Endothelial cell (in vitro differentiated cells): ENCODE measurements around the gene KRTAP5-4. TPM values are rescaled to one million over a fixed set of nuclear protein-coding genes. Genes with fewer than 3 reads are reported as not detected.
"Not testable (repeated sequence)": the region's sequence is repeated elsewhere in the genome, so short reads cannot be mapped to it uniquely, and the experiment has no call there.

Experiments used
- DNase-seq: peaks from one replicate; pipeline ENCODE4 v3.0.0; 2021; ENCODE audit warnings: low spot score
- H3K27ac Mint-ChIP-seq: one replicate; pipeline ENCODE4 v1.8.0; 2021; ENCODE audit warnings: mixed read lengths, inconsistent platforms; ENCODE audit not compliant: unreplicated experiment
- H3K27me3 Mint-ChIP-seq: one replicate; pipeline ENCODE4 v1.8.0; 2021; ENCODE audit warnings: mild to moderate bottlenecking, moderate library complexity, mixed read lengths, inconsistent platforms; ENCODE audit not compliant: unreplicated experiment
- H3K36me3 Mint-ChIP-seq: one replicate; pipeline ENCODE4 v1.8.0; 2021; ENCODE audit warnings: mild to moderate bottlenecking, low read depth, mixed read lengths, inconsistent platforms; ENCODE audit not compliant: unreplicated experiment
- H3K4me1 Mint-ChIP-seq: one replicate; pipeline ENCODE4 v1.8.0; 2021; ENCODE audit warnings: mild to moderate bottlenecking, mixed read lengths, inconsistent platforms; ENCODE audit not compliant: unreplicated experiment
- H3K4me3 Mint-ChIP-seq: one replicate; pipeline ENCODE4 v1.8.0; 2021; ENCODE audit warnings: mild to moderate bottlenecking, mixed read lengths, inconsistent platforms; ENCODE audit not compliant: unreplicated experiment
- H3K9me3 Mint-ChIP-seq: one replicate; pipeline ENCODE4 v1.8.0; 2021; ENCODE audit warnings: mixed read lengths, inconsistent platforms; ENCODE audit not compliant: unreplicated experiment
- total RNA-seq: library from RNA; stranded (reverse); fragmentation: NEBNext Ultra II Directional; extraction: Animal tissue kit (Norgen Biotek cat#: 25700); gene quantifications from one replicate; pipeline ENCODE4 v1.2.1, GENCODE V29; 2021; ENCODE audit not compliant: unreplicated experiment
- TF ChIP-seq, protein P1 (sequence below): fragments of 200-600 bp; sonication (generic); IDR thresholded peaks from one replicate; pipeline ENCODE4 v1.5.0; 2021; ENCODE audit warnings: antibody characterized with exemption; ENCODE audit not compliant: unreplicated experiment

Gene KRTAP5-4
- total RNA-seq, 1 donor from 2014 or later, result not detected

DNA sequence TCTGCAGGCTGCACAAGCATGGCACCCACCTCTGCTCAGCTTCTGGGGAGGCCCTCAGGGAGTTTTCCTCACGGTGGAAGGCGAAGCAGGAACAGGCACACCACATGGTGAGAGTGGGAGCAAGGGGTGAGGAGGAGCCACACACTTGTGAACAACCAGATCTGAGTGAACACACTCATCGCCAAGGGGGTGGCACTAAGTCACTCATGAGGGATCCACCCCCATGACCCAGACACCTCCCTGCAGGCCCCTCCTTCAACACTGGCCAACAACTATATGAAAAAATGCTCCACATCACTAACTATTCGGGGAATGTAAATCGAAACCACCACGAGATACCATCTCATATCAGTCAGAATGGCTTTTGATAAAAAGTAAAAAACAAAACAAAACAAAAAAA is 23.1 kb downstream of the KRTAP5-4 start:
- H3K9me3 Mint-ChIP-seq, result peaks cover 5% of the 10 kb centered on the region
- no peak overlapping the region for H3K27ac Mint-ChIP-seq
- H3K36me3 Mint-ChIP-seq, result no peaks in the 10 kb centered on the region
- H3K4me3 Mint-ChIP-seq, result no peak overlapping the region
- peaks cover 25% of the 10 kb centered on the region for H3K4me1 Mint-ChIP-seq
- TF ChIP-seq, protein P1, sequence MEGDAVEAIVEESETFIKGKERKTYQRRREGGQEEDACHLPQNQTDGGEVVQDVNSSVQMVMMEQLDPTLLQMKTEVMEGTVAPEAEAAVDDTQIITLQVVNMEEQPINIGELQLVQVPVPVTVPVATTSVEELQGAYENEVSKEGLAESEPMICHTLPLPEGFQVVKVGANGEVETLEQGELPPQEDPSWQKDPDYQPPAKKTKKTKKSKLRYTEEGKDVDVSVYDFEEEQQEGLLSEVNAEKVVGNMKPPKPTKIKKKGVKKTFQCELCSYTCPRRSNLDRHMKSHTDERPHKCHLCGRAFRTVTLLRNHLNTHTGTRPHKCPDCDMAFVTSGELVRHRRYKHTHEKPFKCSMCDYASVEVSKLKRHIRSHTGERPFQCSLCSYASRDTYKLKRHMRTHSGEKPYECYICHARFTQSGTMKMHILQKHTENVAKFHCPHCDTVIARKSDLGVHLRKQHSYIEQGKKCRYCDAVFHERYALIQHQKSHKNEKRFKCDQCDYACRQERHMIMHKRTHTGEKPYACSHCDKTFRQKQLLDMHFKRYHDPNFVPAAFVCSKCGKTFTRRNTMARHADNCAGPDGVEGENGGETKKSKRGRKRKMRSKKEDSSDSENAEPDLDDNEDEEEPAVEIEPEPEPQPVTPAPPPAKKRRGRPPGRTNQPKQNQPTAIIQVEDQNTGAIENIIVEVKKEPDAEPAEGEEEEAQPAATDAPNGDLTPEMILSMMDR, result no peak
- DNase-seq, result no peak
- H3K27me3 Mint-ChIP-seq, result no peaks in the 10 kb centered on the region

DNA sequence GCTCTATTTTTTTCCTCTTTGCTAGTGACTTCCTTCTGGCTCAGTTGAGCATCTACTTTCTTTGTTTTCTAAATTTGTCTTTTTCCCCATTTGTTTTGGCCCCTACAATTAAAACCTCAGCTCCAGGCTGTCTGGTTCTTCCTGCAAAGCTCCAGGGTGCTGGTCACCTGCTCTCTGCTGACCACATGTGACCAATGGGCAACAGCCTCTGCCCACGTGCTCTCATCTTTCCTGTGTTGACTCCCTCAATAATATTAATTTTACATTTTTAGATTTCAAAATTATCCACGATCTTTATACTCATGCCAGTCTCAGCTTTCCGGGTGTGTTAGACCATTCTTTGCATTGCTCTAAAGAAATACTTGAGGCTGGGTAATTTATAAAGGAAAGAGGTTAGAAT is 23.5 kb downstream of the KRTAP5-4 start:
- H3K27ac Mint-ChIP-seq, H3K27me3 Mint-ChIP-seq, H3K4me3 Mint-ChIP-seq, DNase-seq, H3K9me3 Mint-ChIP-seq, H3K36me3 Mint-ChIP-seq: not testable (repeated sequence)
- peaks cover 25% of the 10 kb centered on the region for H3K4me1 Mint-ChIP-seq

DNA sequence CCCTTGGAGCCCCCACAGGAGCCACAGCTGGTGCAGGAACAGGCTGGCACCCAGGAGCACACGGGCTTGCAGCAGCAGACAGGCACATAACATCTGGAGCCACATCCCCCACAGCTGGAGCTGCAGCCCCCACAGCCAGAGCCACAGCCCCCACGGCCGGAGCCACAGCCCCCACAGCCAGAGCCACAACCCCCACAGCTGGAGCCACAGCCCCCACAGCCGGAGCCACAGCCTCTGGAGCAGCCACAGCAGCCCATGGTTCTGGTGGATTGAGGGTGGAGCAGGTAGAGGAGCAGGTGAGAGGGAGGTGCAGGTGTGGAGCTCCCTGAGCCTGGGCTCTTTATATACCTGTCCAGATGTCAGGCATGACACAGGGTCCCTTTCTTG is 24.0 kb downstream of the KRTAP5-4 start, which contains the start of gene KRTAP5-2:
Gene KRTAP5-2, minus strand, starts transcription at position 301 of the 387 bp plus-strand sequence. Its CDS starts 44 bp downstream, at position 257.
- DNase-seq, result no peak
- TF ChIP-seq, protein P1, result no peak
- Mint-ChIP-seq H3K4me3 (peak within 1 kb of the TSS; percentile 15), H3K27me3 (no peaks in the 10 kb centered on the region), H3K36me3 (no peaks in the 10 kb centered on the region), H3K4me1 (peaks cover 25% of the 10 kb centered on the region), H3K9me3 (peaks cover 5% of the 10 kb centered on the region), H3K27ac (no peak within 1 kb of the TSS)

DNA sequence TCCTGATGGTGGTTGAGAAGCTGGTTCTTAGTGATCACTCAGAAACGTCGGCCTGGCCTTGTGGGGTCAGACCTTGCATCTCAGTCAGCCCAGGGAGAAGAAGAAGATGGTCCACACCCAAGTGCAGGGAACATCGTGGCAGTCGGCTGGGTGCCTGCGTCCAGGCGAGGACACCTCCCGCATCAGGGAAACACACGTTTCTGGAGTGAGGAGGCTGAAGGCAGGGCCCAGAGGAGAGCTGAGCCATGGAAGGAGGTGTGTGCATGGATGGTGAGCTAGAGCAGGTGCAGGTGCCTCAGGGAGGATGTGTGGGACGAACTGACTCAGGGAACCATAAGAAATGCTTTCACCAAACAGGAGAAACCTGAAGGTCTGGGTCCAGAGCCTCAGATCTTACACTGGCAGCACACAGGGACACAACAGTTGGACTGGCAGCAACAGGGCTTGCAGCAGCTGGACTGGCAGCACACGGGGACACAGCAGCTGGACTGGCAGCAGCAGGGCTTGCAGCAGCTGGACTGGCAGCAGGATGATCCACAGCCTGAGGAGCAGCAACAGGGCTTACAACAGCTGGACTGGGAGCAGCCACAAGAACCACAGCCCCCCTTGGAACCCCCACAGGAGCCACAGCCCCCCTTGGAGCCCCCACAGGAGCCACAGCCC is 24.5 kb downstream of the KRTAP5-4 start:
- TF ChIP-seq, protein P1, result no peak
- no peak for DNase-seq
- Mint-ChIP-seq H3K27ac (no peak overlapping the region), H3K4me1 (peaks cover 25% of the 10 kb centered on the region), H3K36me3 (no peaks in the 10 kb centered on the region), H3K27me3 (no peaks in the 10 kb centered on the region), H3K4me3 (peak overlapping the region; percentile 15), H3K9me3 (peaks cover 5% of the 10 kb centered on the region)

DNA sequence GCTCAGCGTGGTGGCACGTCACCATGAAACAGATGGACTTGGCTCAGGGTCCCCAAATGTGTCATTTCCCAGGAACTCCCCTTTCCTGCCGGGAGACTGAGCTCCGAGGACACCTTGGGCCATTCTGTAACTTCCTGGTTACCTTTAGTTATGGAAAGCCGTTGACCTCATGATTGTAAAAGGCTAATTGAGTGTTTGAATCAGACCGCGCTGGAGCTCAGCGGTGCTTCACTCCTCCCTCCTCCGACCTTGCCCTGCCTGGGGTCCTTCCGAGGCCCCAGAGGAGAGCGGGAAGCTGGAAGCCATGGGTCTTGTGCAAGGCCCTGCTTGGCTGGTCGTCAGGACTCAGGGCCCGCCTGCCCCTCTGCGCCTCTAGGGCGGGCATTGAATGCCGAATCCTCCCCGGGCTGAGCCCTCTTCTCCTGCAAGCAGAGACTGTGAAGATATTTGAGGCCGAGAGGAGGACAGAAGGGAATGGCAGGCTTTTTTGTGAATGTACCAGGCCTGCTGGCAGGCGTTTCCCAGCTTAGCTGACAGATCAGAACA is 25.3 kb downstream of the KRTAP5-4 start:
- H3K4me1 Mint-ChIP-seq, result peaks cover 25% of the 10 kb centered on the region
- H3K4me3 Mint-ChIP-seq, H3K36me3 Mint-ChIP-seq, H3K27me3 Mint-ChIP-seq, H3K9me3 Mint-ChIP-seq, DNase-seq, H3K27ac Mint-ChIP-seq: not testable (repeated sequence)

DNA sequence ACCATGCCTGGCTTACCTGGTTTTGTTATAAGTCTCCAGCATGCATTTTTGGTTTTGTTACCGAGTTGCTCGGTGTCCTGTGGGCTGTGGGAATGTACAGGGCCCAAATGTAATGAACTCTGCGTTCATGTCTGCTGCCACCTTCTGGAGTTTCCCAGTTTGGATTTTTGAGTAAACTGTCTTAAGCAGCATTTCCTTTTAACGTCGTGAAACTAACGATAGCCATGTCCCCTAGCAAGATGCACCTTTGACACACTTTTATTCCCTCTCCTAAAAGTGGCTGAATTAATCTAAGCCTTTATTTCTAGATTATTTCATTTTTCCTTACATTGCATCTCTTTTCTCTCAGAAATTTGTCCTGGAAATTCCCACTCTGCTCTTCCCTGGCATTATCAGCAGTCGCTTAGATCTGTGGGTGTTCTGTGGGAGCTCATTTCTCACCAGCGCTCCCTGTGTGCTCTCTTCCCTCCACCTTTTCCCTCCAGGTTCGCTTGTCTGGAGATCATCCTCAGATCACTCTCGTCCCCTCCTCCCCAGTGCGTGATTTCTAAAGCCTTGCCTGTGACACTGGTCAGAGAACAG is 25.9 kb downstream of the KRTAP5-4 start:
- DNase-seq, H3K27ac Mint-ChIP-seq, H3K4me3 Mint-ChIP-seq, H3K9me3 Mint-ChIP-seq, H3K27me3 Mint-ChIP-seq, H3K36me3 Mint-ChIP-seq: not testable (repeated sequence)
- peaks cover 25% of the 10 kb centered on the region for H3K4me1 Mint-ChIP-seq
